Stomach (tissue), 9 donors: ENCODE measurements around the gene TMTC2. TPM values are rescaled to one million over a fixed set of nuclear protein-coding genes. Genes with fewer than 3 reads are reported as not detected.

Experiments used
- DNase-seq, 2 donors: peaks; one replicate each; pipeline versions ENCODE4 v3.0.0 to v3.0.0-alpha.2; 2013 to 2019
- H3K27ac ChIP-seq, 5 donors: fragments of 200-600 bp in 4 of 5; sonication (generic) in 4 of 5; one replicate each; pipeline ENCODE4 v1.5.1; 2013 to 2019; ENCODE audit warnings: mild to moderate bottlenecking in 1 of 5, moderate library complexity in 1 of 5
- H3K27me3 ChIP-seq, 3 donors: fragments of 200-600 bp; sonication (generic); one replicate each; pipeline ENCODE4 v1.5.1; 2017 to 2019; ENCODE audit warnings: mixed run types in 1 of 3
- H3K36me3 ChIP-seq, 4 donors: fragments of 200-600 bp; sonication (generic); 1 replicate in 3 of 4; 2 replicates in 1 of 4; pipeline ENCODE4 v1.5.1; 2016 to 2019
- H3K4me1 ChIP-seq, 4 donors: fragments of 200-600 bp; sonication (generic); one replicate each; pipeline ENCODE4 v1.5.1; 2016 to 2019
- H3K4me3 ChIP-seq, 4 donors: fragments of 200-600 bp; sonication (generic) in 3 of 4; one replicate each; pipeline ENCODE4 v1.5.1; 2016 to 2019; ENCODE audit warnings: mild to moderate bottlenecking in 1 of 4
- H3K9me3 ChIP-seq, 4 donors: fragments of 200-600 bp; sonication (generic); one replicate each; pipeline ENCODE4 v1.5.1; 2016 to 2019
- EP300 ChIP-seq: sonication (generic); formaldehyde crosslinking; IDR thresholded peaks from one replicate; pipeline ENCODE4 v1.6.1; 2017; ENCODE audit warnings: antibody characterized with exemption
- POLR2A ChIP-seq, 4 donors: fragments of 450-650 bp; IDR thresholded peaks; one replicate each; pipeline ENCODE4 v1.6.1; 2016; ENCODE audit warnings: antibody characterized with exemption in 4 of 4, control low read depth in 2 of 4, mild to moderate bottlenecking in 1 of 4, moderate library complexity in 1 of 4
- POLR2AphosphoS5 ChIP-seq, 3 donors: sonication (generic); formaldehyde crosslinking; IDR thresholded peaks; one replicate each; pipeline ENCODE4 v1.6.1; 2016; ENCODE audit warnings: antibody characterized with exemption in 3 of 3
- WGBS, 5 donors: extraction: QIAGEN DNeasy Blood & Tissue Kit in 3 of 5; methylation state at CpG; one replicate each; pipeline versions ENCODE4 v1.1.5 to v1.1.7; 2013 to 2018; 5-methylcytosine and 5-hydroxymethylcytosine counted together
- intact Hi-C: fragments of 100-400 bp; cut with DNase I; formaldehyde crosslinking; loops from one replicate; pipeline ENCODE4 v1.15.1; 2023; ENCODE audit warnings: low total_unique reads
- polyA plus RNA-seq, 3 donors: library from polyadenylated mRNA; stranded (reverse); fragments of 200-250 nt; gene quantifications; one replicate each; pipeline ENCODE4 v1.2.3, GENCODE V29; 2013
- total RNA-seq, 5 donors: library from RNA; depleted of rRNA; stranded (reverse); fragments of >200 nt; gene quantifications; one replicate each; pipeline versions ENCODE4 v1.1.0 to v1.2.3, GENCODE V29; 2014 to 2016
- TF ChIP-seq, protein P1 (sequence below), 7 experiments: fragments of 450-650 bp in 4 of 7; fragments of 200-600 bp in 3 of 7; sonication (generic) in 3 of 7; IDR thresholded peaks; one replicate each; pipeline ENCODE4 v1.5.1; 2016 to 2019; ENCODE audit warnings: antibody characterized with exemption in 7 of 7, control low read depth in 2 of 7, mild to moderate bottlenecking in 1 of 7
- donor health status: healthy with polysubstance abuse.
- donor health status: Bipolar disorder and iron deficiency.
- donor health status: healthy.

The TMTC2 gene
- total and polyA plus RNA-seq, 8 donors = 6.1 to 60.0 (median 27.5) TPM

DNA sequence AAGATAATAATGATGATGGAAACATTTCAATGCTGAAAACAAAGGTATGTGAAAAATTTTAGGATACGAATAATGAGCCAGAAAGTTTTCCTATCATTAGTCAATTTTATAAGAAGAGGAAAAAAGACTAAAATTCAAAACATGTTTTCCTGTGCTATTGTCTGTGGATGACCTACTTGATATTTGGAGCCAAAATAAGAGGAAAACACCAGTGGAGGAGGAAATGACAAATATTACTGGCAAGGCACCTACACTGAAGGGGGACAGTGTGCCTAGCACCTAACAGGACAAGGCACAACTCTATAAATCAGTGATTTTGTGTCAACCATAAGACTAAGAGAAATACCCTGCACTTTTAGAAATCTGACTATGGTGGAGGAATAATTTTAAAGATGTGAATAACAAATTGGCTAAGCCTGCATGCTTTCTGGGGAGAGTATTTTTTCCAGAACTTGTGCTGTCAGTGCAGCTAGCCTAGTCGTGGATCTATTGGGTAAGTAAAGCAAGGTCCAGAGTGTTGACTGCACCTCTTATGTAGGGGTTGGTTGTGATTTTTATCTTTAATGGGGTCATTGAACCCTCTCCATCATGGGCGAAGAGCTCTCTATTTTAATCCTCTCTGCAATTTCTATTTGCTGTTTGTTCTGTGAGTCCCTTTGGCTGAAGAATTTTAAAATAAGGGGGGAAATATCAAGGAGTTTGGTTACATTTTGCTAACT, 398.0 kb downstream of the TMTC2 start:
- H3K36me3 ChIP-seq = no peaks in the 10 kb centered on the region
- no peak for TF ChIP-seq POLR2AphosphoS5 (IDR thresholded peaks at IDR 0.05)
- no peak for TF ChIP-seq POLR2A (IDR thresholded peaks at IDR 0.05)
- TF ChIP-seq, protein P1, sequence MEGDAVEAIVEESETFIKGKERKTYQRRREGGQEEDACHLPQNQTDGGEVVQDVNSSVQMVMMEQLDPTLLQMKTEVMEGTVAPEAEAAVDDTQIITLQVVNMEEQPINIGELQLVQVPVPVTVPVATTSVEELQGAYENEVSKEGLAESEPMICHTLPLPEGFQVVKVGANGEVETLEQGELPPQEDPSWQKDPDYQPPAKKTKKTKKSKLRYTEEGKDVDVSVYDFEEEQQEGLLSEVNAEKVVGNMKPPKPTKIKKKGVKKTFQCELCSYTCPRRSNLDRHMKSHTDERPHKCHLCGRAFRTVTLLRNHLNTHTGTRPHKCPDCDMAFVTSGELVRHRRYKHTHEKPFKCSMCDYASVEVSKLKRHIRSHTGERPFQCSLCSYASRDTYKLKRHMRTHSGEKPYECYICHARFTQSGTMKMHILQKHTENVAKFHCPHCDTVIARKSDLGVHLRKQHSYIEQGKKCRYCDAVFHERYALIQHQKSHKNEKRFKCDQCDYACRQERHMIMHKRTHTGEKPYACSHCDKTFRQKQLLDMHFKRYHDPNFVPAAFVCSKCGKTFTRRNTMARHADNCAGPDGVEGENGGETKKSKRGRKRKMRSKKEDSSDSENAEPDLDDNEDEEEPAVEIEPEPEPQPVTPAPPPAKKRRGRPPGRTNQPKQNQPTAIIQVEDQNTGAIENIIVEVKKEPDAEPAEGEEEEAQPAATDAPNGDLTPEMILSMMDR (IDR thresholded peaks at IDR 0.05) = no peak
- TF ChIP-seq EP300 = no peak
- DNase-seq = no peak
- intact Hi-C loops = no loop called here
- no peak overlapping the region for H3K4me3 ChIP-seq
- H3K27me3 ChIP-seq = no peaks in the 10 kb centered on the region
- no peaks in the 10 kb centered on the region for H3K9me3 ChIP-seq
- peaks cover 0 to 18% (median 5%) of the 10 kb centered on the region in 4 donors for H3K4me1 ChIP-seq
- H3K27ac ChIP-seq = no peak overlapping the region
- WGBS, 5 donors = 62 to 69% (median 66%) methylated on average over 3 of the region's 3 CpGs

DNA sequence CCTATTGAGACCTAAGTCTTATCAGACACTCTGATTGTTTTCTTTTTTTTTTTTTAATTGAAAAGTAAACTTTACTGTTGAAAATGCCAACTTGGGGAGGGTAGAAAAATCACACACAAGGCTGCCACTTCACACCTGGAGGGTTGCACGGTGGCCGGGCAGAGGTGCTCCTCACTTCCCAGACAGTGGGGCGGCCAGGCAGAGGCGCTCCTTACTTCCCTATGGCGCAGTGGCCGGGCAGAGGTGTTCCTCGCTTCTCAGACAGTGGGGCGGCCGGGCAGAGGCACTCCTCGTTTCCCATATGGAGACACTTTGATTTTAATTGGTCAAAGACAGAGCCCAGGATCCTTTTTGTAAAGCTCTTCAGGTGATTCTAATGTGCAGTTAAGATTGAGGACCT, 399.3 kb downstream of the TMTC2 start:
- H3K27ac ChIP-seq = no peak overlapping the region
- H3K4me3 ChIP-seq = no peak overlapping the region
- WGBS, 5 donors = 93 to 97% (median 95%) methylated on average over 10 of the region's 10 CpGs
- TF ChIP-seq EP300 (no peak), POLR2A (IDR thresholded peaks at IDR 0.05) (no peak), POLR2AphosphoS5 (IDR thresholded peaks at IDR 0.05) (no peak)
- TF ChIP-seq, protein P1 (IDR thresholded peaks at IDR 0.05) = no peak
- no peak for DNase-seq
- no peaks in the 10 kb centered on the region for H3K9me3 ChIP-seq
- no peaks in the 10 kb centered on the region for H3K27me3 ChIP-seq
- intact Hi-C loops = no loop called here
- peaks cover 0 to 18% (median 5%) of the 10 kb centered on the region in 4 donors for H3K4me1 ChIP-seq
- no peaks in the 10 kb centered on the region for H3K36me3 ChIP-seq

DNA sequence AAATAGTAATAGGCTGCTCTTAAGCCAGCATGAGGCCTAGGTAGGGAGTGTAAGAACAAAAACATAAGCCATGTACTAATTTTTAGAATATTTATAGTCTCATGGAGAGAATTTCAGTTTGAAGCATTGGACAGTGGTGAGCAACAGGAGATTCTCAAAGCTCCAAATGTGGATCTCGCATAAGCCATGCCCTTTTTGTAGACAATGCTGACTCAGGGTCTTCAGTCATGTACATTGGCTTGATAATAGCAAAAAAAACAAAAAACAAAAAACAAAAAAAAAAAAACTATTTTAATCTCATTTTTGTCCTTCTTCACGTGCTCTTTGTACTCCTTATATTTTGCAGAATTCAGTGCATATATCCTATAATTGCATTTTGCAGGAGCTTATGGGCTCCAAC, 402.9 kb downstream of the TMTC2 start:
- Histone ChIP-seq H3K9me3 (no peaks in the 10 kb centered on the region), H3K4me3 (no peak overlapping the region), H3K4me1 (peaks cover 0 to 10% (median 3%) of the 10 kb centered on the region in 4 donors), H3K36me3 (no peaks in the 10 kb centered on the region), H3K27me3 (no peaks in the 10 kb centered on the region), H3K27ac (no peak overlapping the region)
- TF ChIP-seq, protein P1 (IDR thresholded peaks at IDR 0.05) = no peak
- TF ChIP-seq POLR2AphosphoS5 (IDR thresholded peaks at IDR 0.05) = no peak
- no peak for TF ChIP-seq EP300
- TF ChIP-seq POLR2A (IDR thresholded peaks at IDR 0.05) = no peak
- DNase-seq = no peak
- intact Hi-C loops = no loop called here
- 91 to 100% (median 95%) methylated on average over 2 of the region's 2 CpGs for WGBS, 5 donors

DNA sequence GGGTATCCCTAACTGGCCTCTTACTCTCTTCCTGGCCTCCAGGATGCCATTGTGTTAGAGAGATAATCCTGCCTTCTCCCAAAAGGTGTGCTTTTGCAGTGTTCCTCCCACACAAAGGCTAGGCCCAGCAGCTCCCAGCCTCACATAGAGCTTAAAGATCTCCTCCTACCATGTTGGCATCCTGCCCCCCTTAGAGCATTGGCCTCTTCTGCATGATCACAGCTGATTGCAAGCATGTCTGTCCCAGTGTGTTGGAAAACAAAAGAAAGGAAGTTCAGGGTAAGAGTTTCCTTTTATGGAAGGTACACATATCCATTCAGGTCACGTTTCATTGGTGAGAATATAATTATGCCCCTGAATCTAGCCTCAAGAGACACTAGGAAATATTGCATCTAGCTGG, 405.4 kb downstream of the TMTC2 start:
- Histone ChIP-seq H3K36me3 (no peaks in the 10 kb centered on the region), H3K27me3 (no peaks in the 10 kb centered on the region), H3K4me1 (no peaks in the 10 kb centered on the region), H3K4me3 (no peak overlapping the region), H3K9me3 (no peaks in the 10 kb centered on the region), H3K27ac (no peak overlapping the region)
- TF ChIP-seq, protein P1 (IDR thresholded peaks at IDR 0.05) = no peak
- TF ChIP-seq EP300 = no peak
- no peak for TF ChIP-seq POLR2A (IDR thresholded peaks at IDR 0.05)
- no peak for TF ChIP-seq POLR2AphosphoS5 (IDR thresholded peaks at IDR 0.05)
- intact Hi-C loops = no loop called here
- no peak for DNase-seq
- WGBS, 5 donors = 75 to 87% (median 79%) methylated on average over 1 of the region's 1 CpG
